GM11168 (cell line): Measurements from ENCODE around the gene RAB4A.

Experiments
- in situ Hi-C: fragments of 300-500 bp; cut with MboI; formaldehyde crosslinking; loops from one replicate; pipeline ENCODE4 v1.12.0; 2022; ENCODE audit warnings: low sequenced_read_pairs; ENCODE audit not compliant: unreplicated experiment

The RAB4A gene, protein sequence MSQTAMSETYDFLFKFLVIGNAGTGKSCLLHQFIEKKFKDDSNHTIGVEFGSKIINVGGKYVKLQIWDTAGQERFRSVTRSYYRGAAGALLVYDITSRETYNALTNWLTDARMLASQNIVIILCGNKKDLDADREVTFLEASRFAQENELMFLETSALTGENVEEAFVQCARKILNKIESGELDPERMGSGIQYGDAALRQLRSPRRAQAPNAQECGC

DNA sequence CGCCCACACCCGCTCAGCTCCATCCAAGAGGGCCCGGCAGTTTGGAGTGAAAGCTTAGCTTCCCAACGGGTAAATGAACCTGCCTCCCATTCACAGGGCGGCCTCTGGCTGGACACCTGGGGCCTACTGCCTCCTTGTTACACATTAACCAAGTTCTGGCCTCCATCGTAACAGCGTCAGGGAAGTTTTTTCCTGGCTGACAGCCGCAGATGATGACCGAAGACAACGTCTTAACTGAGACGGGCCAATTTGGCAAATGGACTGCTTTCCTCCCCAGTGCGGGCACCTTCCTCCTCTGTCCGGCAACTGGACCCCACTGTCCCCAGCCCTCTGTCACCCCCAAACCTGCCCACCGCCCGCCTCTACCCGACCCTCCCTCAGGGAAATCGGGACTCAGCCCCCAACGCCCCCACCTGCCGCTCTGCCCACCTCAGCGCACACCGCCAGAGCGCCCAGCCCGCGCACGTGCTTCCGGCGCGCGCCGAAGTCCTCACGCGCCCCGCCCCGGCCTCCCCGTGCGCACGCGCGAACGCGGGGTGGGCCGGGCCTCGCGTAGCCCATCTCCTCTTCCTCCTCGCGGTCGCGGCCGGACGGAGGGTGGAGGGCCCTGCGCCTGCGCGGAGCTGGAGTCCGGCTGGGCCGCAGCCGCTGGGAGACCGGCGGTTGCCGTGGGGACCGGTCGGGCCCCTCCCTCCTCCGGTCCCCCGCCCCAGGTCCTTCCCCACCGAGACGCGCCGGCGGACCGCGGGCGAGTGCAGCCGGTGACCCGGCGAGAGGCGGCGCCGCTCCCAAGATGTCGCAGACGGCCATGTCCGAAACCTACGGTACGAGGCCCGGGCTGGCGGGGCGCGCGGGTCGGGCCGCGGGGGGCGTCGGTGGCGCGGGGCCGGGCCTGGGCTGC, at the start of gene RAB4A:
TSS of gene RAB4A (plus strand) at position 565 of the 901 bp plus-strand sequence. CDS start at position 794, 229 bp downstream.
- in situ Hi-C loops = no loop called here

DNA sequence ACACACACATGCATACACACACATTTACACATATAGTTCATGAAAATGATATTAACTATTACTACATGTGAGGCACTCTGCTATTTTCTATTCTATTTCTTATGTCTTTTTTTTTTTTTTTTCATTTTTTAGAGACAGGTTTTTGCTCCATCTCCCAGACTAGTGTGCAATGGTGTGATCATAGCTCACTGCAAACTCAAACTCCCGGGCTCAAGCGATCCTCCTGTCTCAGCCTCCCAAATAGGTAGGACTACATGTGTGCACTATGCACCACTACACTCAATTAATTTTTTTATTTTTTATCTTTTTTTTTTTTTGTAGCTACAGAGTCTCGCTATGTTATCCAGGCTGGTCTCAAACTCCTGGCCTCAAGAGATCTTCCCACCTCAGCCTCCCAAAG, 48.8 kb upstream of the RAB4A start:
- in situ Hi-C loops = no loop called here

DNA sequence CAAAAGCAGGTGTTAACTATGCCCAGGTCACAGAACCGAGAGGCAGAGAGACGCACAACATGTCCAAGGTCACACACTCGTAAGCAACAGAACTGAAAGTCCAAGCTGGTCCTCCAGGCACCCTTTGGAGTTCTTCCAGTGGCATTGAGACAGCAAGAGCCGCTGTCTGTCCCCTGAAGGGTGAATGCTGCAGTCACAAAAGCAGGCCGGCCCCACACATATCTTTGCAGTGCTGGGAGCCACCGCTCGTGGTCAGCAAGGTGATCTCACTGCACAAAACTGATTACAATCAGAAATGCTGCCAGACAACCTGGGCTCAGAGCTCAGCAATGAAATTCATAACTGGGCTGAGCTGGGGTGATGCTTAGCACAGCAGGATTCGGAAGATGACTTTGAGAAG, 47.4 kb upstream of the RAB4A start:
- in situ Hi-C loops = no loop called here

DNA sequence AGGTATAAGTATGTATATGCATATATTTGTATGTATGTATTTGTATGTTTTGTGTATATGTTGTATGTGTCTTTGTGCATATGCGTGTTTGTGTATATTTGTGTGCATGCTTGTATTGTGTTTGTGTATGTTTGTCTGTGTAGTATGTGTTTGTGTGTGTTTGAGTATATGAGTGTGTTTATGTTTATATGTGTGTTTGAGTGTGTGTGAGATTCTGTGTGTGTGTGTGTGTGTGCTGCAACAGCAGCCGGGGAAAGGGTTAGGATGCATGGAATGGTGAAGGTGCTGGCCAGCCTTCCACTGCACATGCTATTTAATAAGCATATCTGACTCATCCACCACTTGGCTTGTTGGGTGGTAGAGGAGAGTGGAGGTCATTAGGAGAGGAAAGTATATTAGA, 46.6 kb upstream of the RAB4A start:
- in situ Hi-C loops = no loop called here

DNA sequence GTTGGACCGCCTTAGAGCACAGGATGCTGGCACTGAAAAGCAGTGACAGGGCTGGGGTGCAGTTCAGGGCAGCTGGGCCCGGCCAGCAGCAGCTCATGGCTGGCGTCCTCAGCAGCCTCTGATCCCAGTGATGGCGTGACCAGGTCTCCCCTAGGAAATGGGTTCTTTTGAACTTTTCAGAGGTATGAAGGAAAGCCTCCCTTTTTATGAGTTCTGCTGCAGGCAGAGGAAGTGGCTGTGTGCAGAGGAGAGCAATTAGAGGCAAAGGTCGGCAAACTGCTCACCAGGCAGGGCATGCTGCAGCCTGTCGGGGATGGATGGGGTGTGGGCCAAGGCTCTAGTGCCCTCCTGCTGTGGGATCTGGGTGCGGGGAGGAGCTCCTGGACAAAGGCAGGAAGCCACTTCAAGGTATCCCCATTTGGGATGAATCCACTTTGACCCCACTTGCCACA, 45.6 kb upstream of the RAB4A start:
- in situ Hi-C loops = no loop called here

DNA sequence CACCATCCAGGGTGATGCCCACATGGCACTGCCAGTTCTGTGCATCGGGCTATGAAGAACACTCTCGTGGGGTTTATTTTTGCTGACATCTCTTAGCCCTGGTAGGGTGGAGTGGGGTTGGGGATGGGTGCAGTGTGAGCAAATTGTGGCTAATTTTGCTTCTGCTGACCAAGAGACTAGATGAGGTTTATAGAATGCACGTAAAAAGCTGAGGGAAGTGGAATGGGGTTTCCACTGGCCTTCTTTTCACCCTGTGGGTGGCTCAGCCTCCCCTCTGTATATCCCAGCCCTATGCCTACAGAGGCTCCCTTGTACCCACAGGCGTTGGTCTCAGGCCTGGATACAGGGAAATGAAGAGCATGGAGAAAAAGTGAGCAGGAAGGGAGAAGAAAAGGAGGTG, 44.1 kb upstream of the RAB4A start:
- in situ Hi-C loops = no loop called here

DNA sequence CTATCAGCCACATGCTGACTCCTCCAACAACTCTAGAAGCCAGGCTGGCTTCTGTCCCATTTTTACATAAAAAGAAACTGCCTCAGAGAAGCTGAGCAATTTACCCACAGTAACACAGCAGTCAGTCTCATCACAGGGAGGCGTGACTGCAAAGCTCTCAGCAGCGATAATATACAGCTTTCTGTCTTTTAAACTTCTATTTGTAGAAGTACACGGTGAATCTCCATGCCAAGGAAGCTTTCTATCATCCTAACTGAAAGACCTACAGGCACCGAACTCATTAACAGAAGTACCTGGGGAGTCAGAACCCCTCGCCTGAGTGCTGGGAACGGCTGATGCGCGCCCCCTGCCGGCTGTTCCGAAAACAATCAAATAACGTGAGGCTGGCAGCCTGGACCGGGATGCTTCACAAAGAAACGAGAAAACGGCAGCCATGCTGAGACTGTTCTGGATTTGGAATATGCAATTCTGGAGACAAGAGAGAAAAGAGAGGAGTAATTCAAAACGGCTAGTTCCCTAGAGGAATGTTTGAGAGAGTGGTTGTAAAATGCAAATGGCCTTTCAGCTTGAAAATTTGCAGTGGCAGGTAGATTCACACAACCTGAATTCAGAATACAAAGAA, 43.5 kb upstream of the RAB4A start:
- in situ Hi-C loops = no loop called here

DNA sequence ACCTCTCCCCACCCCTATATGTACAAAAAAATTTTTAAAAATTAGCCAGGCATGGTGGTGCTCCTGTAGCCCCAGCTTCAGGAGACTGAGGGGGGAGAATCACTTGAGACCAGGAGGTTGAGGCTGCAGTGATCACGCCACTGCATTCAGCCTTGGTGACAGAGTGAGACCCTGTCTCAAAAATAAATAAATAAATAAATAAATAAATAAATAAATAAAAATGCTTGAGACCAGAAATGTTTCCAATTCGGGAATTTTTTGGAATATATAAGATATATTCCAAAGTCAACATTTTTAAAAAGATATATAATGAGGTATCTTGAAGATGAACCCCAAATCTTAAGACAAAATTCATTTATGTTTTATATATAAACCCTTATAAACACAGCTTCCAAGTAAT, 42.4 kb upstream of the RAB4A start:
- in situ Hi-C loops = no loop called here

DNA sequence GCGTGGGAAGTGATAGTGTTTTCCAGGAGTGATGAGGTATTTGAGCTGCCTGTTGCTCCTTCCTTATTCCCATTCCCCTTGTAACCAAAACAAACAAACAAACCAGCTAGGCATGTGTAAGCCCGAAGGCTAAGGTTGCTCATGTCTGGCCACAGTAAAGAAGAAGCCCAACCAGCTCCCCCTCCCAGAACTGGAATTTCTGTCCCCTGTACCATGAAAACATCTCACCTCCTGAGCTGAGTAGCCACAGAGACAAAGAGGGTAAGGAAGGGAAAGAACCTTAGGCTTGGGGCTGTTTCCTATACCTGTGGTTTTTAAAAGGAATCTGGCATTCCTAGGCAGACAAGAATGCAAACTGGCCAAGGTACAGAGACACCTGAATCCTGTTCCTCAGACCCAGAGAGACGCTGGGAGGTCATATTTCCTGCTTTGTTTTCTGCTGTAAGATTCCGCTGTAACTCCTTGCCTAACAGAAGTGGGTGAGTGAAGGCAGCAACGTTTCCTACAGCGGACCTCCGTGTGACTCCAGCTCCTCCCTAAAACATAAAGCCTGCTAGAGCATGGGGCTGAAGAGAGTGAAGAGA, 41.7 kb upstream of the RAB4A start:
- in situ Hi-C loops = no loop called here

DNA sequence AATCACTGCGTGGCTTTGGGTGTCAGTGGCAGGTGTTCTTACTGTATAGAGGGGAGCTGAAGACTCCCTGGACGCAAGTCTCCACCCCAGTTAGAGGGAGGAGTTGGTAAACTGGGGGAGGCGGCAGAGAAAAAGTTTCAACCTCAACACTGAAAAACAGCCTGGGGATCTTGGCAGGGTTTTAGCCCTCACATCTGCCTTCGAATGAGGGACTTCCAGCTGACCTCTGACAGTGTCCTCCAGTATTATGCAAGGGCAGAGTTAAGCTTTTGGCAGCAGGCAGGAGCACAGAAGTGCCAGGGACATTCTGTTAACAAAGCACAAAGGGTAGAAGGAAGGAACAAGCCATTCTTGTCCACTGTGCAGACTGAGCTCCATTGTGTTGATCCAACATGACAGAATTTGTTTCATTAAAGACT, 41.2 kb upstream of the RAB4A start:
- in situ Hi-C loops = loop anchor here (10.0 kb wide), 1 partner anchor 565 kb away; no protein-coding TSS in a partner anchor

DNA sequence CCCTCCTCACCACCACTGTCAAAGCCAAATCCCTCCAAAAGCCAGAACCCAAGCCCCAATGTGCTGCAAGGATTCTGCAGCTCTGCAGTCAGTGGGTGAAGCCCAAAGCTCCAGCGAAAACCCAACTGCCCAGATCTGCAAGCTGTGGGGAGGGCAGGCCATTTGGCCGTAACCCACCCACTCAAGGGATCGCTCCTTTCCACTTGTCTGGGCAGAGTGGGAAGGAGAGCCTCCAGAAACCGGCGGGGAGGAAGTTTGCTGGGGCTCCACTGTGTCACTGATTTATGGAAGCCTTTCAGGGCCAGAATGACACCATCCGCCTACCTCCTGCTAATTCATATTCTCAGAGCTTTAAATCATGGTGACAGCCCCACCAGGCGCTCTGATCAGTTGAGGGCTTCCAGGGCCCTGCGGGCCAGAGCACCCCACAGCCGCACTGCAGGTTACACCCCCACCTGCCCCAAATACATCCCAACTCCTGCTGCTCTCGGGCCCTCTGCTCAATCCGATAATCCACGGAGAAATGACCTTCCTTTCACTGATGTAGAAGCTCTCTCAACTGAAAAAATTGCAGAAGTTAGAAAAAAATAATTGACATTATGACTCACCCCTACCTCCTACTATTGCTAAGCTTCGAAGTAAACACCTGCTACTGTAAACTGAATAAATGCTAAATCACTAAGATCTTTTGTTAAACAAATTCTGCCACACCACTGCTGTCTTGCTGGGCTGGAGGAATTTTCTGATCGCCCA, 40.6 kb upstream of the RAB4A start:
- in situ Hi-C loops = loop anchor here (10.0 kb wide), 1 partner anchor 566 kb away; no protein-coding TSS in a partner anchor

DNA sequence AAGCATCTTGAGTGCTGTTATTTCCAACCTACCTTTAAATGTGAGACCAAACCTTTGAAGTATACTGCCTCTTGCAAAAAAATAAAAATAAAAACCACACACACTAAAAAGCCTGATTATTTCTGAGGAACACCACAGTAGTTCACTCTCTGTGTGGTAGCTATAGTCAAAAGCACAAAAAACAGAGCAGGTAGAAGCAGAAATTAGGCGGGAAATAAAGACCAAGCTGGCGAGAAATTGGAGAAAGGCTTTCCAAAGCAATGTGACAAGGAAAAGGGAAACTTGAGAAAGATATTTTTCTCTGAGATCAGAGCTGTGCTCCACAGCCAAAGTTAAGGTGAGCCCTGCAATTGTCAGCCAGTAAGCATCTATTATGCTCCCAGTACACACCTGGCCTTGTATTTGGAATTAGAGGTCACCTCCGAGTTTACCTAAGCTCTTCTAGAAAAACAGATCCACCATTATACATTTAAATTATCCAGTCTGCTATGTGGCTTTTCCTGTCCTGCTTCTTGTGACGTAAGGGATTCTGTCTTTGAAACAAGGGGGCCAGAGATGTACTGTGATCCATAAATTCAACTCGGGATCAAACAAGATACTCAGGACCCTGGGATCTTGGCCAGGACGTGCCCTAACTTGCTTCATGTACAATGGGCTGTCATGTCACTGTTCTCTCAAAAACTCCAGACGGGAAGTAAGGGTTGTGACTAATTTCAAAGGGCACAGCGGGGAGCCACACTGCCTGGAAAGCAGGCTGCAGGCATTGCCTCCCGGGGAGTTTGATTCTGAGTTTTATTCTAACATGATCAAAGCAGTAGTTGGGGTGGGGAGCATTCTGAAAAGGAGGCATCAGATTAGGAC, 39.8 kb upstream of the RAB4A start:
- in situ Hi-C loops = loop anchor here (10.0 kb wide), 1 partner anchor 566 kb away; no protein-coding TSS in a partner anchor

DNA sequence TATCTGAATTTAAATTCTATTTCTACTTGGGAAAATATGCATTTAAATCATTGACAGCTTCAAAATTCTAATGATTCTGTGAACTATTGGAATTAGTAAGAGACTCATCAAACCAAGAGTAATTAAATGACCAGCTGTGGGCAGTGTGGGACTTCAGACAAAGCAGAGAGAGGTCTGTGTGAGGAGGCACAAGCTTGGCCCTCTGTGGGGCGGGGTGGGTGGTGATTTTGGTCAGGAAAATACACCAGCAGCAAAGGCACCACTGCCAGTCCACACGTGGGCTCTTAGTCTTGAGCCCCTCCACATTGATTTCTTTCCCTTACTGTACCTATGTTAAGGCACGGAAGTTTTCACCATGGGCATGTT, 39.2 kb upstream of the RAB4A start:
- in situ Hi-C loops = loop anchor here (10.0 kb wide), 1 partner anchor 567 kb away; no protein-coding TSS in a partner anchor

DNA sequence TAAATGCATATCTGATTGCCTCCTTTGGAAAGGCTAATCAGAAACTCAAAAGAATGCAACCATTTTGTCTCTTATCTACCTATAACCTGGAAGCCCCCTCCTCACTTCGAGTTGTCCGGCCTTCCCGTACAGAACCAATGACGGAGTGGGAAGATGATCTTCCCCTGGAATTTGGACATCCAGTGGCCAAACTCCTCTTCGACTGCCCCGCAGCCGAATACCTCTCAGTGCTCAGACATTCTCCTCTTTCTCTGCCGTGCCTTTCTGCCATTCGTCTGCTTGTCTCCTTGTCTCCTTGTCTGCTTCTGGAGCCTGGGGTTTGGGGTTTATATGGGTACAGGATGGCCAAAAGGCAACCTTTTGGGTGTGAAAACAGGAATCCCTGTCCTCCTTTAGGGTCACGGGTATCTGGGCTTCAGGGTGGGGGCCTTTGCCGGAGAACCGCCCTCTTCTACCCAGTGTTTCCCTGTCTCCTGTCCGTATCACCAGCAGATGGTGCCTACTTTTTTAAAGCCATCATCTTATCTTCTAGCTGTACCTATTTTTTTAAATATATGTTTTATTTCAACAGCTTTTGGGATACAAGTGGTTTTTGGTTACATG, 35.9 kb upstream of the RAB4A start:
- in situ Hi-C loops = loop anchor here (10.0 kb wide), 1 partner anchor 570 kb away; no protein-coding TSS in a partner anchor

DNA sequence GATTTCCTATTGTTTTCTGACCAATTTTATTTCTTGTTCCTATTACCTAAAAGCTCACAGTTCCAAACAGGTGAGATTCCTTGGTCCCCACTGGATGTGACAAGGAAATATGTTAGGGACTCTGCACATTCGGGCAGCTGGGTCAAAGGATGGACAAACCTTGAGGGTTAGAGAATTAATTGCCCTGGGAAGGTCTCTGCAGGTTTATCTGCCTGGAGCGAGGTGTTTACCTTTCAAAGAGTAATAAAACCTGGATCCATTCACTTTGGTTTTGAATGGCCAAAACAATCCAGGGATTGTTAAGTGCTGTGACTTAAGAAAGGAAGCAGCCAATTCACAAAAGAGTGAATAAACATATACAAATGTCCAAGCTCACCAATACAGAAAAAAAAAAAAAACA, 33.6 kb upstream of the RAB4A start:
- in situ Hi-C loops = loop anchor here (10.0 kb wide), 1 partner anchor 573 kb away; no protein-coding TSS in a partner anchor

DNA sequence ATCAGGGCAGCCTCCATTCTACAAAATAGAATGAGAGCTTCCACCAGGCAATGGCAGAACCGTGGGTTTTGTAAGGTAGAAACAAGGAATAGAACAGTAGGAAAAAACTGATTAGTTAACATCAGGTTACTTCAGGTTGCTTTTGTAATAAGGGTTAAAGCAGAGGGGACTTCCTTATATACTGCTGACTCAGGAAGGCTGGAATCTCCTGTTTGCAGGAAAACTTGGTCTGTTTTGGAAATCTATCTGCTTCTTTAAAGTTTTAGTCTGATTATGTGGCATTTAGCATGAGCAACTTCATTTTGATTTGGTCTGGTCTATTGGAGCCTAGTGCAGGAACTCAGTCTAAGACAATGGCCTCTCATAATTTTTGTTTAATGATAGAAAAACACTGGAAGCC, 32.7 kb upstream of the RAB4A start:
- in situ Hi-C loops = loop anchor here (10.0 kb wide), 1 partner anchor 573 kb away; no protein-coding TSS in a partner anchor

DNA sequence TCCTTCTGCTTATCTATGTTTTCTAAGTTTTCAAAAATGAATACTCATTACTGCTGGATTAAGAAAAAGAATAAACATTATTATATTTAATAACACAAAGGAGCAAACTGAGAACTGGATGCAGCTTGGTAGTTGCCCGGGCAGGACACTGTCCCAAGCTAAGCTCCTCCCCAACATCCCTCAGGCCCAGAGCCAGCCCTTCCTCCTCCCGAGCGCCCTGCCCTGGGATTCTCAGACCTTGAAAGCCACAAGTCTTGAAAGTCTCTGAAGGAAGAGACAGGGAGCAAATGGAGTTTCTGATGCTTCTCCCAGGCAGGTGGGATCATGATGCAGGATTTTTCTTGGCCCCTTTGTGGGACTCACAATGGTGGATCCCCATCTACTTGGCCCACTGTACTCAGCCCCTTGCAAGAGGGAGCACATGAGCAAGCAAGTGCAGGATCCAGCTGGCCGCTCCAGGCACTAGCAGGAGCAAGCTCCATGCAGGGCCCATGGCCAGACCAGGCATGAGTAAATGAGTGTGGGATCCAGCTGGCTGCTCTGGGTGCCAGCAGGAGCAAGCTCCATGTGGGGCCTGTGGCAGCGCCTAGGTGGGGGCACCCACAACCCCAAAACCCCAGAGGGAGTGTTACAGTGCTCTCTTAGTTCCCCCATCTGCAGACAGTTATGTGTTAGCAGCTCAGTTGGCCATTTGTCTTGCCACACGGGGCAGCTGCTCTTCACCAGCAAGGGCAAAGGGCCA, 32.1 kb upstream of the RAB4A start:
- in situ Hi-C loops = loop anchor here (10.0 kb wide), 1 partner anchor 574 kb away; no protein-coding TSS in a partner anchor

DNA sequence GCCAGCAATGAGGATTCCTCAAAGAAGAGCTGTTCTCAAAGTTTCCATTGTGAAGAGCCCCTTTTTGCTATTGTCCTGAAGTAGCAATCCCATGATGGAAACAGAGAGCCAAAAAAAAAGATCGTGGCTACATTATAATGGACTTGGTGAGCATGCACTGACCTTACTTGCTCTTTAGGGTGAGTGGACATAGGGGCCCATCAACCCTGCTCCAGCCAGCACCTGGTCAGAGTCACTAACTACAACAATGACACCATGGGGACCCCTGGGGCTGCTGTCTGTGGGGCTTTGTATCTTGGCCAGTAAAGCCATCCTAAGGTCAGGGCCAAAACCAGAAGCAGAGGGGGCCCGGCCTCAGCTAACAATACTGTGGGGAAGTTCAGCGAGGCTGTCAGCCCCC, 30.4 kb upstream of the RAB4A start:
- in situ Hi-C loops = no loop called here
